CD4-positive, alpha-beta T cell treated with Interleukin-2 at 100 ng/mL for 4 hours (primary cell): ENCODE results near the gene ARHGAP24.

Experiments used
- DNase-seq: peaks from one replicate; pipeline ENCODE4 v3.0.0-alpha.2; 2020; ENCODE audit warnings: low spot score

Gene ARHGAP24

DNA sequence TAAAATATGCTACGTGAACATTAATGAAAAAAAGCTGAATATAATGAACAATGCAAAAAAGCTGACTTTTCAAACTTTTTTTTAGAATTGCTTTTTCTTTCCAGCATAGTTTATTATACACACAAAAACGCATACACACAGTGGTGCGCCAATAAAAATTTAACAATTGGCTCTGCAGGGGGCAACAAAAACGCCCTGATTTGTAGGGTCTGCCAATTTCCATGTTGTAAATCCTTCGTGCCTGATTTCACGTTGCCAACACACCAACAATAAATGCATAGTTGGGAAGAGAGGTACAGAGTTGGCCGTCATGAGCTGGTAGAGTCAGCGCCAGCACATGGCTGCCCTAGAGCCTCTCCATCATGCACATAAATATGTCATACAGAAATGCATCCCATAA is 551.8 kb downstream of the ARHGAP24 start:
- DNase-seq, result no peak

GRCh38 chr4:86031927-86032326 is 557.0 kb downstream of the ARHGAP24 start:
- DNase-seq, result no peak

DNA sequence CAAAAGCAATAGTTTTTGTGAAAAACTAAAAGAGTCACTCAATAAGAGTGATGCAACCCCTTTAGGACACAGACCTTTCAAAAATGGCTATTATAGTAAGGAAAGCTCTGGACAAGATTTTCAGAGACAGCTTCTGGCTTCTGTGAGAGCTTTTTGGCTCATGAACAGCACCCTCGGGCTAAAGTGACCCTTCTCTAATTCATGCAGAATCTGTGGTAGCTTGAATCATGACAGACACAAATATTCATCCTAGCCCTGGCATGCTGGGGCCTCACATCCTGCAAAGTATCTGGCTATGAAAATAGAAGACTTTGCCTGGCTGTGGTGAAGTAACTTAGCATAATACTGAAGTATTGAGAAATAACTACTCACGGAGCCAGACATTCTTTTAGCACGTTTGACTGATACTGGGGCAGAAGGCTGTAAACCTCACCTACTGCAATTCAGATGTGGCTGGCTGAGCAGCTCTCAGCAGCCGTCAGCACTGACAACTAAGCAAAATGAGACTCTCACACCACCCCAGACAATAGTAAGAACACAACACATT is 557.6 kb downstream of the ARHGAP24 start:
- no peak for DNase-seq

DNA sequence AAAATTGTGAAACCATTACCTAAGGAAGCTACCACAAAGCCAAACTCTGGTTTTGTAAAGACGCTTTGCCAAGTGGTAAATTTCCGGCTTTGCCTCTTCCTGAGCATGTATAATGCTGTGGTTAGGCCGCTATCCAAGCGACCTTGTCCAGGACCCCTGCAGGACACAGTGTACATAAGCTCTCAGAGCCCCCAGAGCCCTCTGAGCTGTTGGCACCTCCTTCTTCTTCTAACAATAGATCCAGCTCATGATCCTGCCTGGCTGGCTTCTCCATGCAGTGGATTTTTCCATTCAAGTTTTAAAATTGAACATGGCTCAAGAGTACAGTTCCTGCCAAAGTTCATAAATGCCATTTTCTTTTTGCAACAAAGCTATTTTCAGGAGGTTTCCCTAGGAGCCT is 558.2 kb downstream of the ARHGAP24 start:
- DNase-seq, result no peak

DNA sequence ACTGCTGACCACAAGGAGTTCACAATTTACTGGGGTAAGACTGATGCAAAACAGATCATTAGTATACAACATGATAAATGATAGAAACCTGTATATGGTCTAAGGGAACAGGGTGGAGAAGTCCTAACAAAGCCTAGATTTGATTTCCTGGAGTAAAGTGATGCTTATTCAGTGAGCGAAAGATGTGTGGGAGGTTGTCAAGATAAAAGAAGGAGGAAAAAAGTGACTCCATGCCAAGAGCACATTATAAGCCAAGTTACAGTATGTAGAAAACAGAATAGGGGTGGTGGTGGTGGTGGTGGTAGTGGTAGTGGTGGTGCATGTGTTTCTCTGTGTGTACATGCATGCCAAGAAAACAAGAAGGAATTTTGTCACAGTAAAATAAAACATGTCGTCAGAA is 559.7 kb downstream of the ARHGAP24 start:
- DNase-seq, result no peak

GRCh38 chr4:86035688-86036087 is 560.7 kb downstream of the ARHGAP24 start:
- no peak for DNase-seq

GRCh38 chr4:86036736-86037135 is 561.8 kb downstream of the ARHGAP24 start:
- DNase-seq, result no peak

DNA sequence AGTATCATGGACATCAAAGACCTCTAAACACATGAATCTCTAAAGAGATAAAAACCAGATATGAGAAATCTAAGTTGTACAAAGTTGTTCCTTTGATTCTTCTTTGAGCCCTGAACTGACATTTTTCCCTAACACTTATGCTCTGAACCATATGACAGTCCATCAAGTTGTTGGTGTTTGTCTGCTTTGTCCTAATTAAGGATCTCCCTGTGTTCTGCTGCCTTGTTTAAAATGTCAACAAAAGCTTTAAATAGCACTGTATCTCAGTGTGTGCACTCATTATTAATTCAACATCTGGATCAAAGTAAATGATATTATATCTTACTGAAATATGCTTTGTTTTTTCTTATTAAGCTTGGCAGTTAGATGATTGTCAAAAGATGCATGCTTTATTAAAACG is 563.1 kb downstream of the ARHGAP24 start:
- DNase-seq, result no peak

- peak; percentile 29 for DNase-seq
Measured at GRCh38 chr4:86043755-86044592, 569.0 kb downstream of the ARHGAP24 start.

- no peak for DNase-seq
Measured at GRCh38 chr4:86044593-86044985, 569.6 kb downstream of the ARHGAP24 start.

GRCh38 chr4:86048426-86048825 is 573.5 kb downstream of the ARHGAP24 start:
- DNase-seq, result no peak

- DNase-seq, result no peak
Measured at GRCh38 chr4:86050496-86050895, 575.5 kb downstream of the ARHGAP24 start.
